HUDEP-2 (cell line): ENCODE measurements around the gene SHC4.
"Not testable (repeated sequence)": the region's sequence is repeated elsewhere in the genome, so short reads cannot be mapped to it uniquely, and the experiment has no call there.

Experiments
- DNase-seq, 76 experiments: peaks; one replicate each; lab custom pipeline; 2025; ENCODE audit not compliant: unreplicated experiment in 76 of 76; lab: John Stamatoyannopoulos, UW

The SHC4 gene

GRCh38 chr15:48802867-48803266 is 160.9 kb downstream of the SHC4 start:
- peak in 4 of 76 experiments; percentile 6 to 34 (median 26) for DNase-seq

GRCh38 chr15:48802257-48802656 is 161.5 kb downstream of the SHC4 start:
- DNase-seq = no peak

GRCh38 chr15:48800811-48801455 is 162.8 kb downstream of the SHC4 start:
- peak in 19 of 76 experiments; percentile 6 to 58 (median 20) for DNase-seq

- no peak for DNase-seq
Observed at GRCh38 chr15:48800245-48800644, 163.5 kb downstream of the SHC4 start.

GRCh38 chr15:48798319-48798718 is 165.4 kb downstream of the SHC4 start:
- DNase-seq = no peak

GRCh38 chr15:48796930-48797329 is 166.8 kb downstream of the SHC4 start:
- DNase-seq = no peak

- DNase-seq = no peak
Observed at GRCh38 chr15:48796521-48796920, 167.2 kb downstream of the SHC4 start.

GRCh38 chr15:48795901-48796300 is 167.8 kb downstream of the SHC4 start:
- DNase-seq = peak in 44 of 76 experiments; percentile 2 to 78 (median 45)

GRCh38 chr15:48794697-48795134 is 169.0 kb downstream of the SHC4 start:
- peak in 3 of 76 experiments; percentile 4 to 13 (median 7) for DNase-seq

- no peak for DNase-seq
Observed at GRCh38 chr15:48792408-48792807, 171.3 kb downstream of the SHC4 start.

GRCh38 chr15:48790466-48791115 is 173.1 kb downstream of the SHC4 start:
- DNase-seq = not testable (repeated sequence)

- DNase-seq = no peak
Observed at GRCh38 chr15:48785712-48786111, 178.0 kb downstream of the SHC4 start.

GRCh38 chr15:48785195-48785594 is 178.5 kb downstream of the SHC4 start:
- no peak for DNase-seq

GRCh38 chr15:48784756-48785155 is 179.0 kb downstream of the SHC4 start:
- DNase-seq = no peak

GRCh38 chr15:48782911-48783310 is 180.8 kb downstream of the SHC4 start:
- DNase-seq = no peak

GRCh38 chr15:48781481-48782081 is 182.1 kb downstream of the SHC4 start:
- no peak for DNase-seq

GRCh38 chr15:48781017-48781416 is 182.7 kb downstream of the SHC4 start:
- no peak for DNase-seq

GRCh38 chr15:48778331-48778730 is 185.4 kb downstream of the SHC4 start:
- no peak for DNase-seq

- DNase-seq = no peak
Observed at GRCh38 chr15:48777645-48778330, 185.9 kb downstream of the SHC4 start.

- DNase-seq = no peak
Observed at GRCh38 chr15:48775546-48775945, 188.2 kb downstream of the SHC4 start.

- DNase-seq = no peak
Observed at GRCh38 chr15:48774484-48774883, 189.2 kb downstream of the SHC4 start.
